IMR-90 (cell line): ENCODE results near the gene CEP104.

Experiments used
- BHLHE40 ChIP-seq: fragments of 150-350 bp; IDR thresholded peaks from 2 replicates; pipeline ENCODE4 v1.6.1; 2016; ENCODE audit warnings: mild to moderate bottlenecking, low read depth, low read length
- CEBPB ChIP-seq: IDR thresholded peaks from 2 replicates; pipeline ENCODE4 v1.6.1; 2012; ENCODE audit warnings: low read depth, low read length, improper control_type of control experiment
- POLR2A ChIP-seq: IDR thresholded peaks from 2 replicates; pipeline ENCODE4 v1.6.1; 2012; ENCODE audit warnings: mild to moderate bottlenecking, low read depth, low read length
- TF ChIP-seq, protein P1 (sequence below): conservative IDR thresholded peaks from 2 replicates; pipeline ENCODE4 v1.5.1; 2012; ENCODE audit warnings: mild to moderate bottlenecking, low read depth, low read length, improper control_type of control experiment
- TF ChIP-seq, protein P2 (sequence below): fragments of 150-350 bp; IDR thresholded peaks from 2 replicates; pipeline ENCODE4 v1.6.1; 2017; ENCODE audit warnings: mild to moderate bottlenecking, antibody characterized with exemption, low read length, low read depth

DNA sequence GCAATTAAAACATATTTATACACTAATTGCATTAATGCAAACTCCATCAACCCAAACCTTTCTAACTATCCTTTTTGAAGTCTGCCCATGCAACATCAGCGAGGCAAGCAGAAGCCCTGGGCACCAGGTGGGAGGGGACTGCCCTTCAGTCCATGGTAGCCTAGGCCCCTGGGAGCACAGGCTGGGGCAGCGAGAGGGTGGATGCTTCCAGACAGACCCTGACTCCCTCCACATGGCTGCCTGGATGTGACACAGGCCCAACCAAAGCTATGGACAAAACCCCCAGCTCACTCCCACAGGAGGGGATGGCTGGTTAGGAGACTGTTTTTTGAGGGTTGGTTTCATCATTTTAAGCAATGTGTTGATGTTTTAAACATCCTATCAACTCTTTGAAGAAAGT, 42.9 kb downstream of the CEP104 start:
- TF ChIP-seq, protein P1, sequence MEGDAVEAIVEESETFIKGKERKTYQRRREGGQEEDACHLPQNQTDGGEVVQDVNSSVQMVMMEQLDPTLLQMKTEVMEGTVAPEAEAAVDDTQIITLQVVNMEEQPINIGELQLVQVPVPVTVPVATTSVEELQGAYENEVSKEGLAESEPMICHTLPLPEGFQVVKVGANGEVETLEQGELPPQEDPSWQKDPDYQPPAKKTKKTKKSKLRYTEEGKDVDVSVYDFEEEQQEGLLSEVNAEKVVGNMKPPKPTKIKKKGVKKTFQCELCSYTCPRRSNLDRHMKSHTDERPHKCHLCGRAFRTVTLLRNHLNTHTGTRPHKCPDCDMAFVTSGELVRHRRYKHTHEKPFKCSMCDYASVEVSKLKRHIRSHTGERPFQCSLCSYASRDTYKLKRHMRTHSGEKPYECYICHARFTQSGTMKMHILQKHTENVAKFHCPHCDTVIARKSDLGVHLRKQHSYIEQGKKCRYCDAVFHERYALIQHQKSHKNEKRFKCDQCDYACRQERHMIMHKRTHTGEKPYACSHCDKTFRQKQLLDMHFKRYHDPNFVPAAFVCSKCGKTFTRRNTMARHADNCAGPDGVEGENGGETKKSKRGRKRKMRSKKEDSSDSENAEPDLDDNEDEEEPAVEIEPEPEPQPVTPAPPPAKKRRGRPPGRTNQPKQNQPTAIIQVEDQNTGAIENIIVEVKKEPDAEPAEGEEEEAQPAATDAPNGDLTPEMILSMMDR, result no peak
- TF ChIP-seq POLR2A (no peak), CEBPB (no peak), BHLHE40 (no peak)
- TF ChIP-seq, protein P2, sequence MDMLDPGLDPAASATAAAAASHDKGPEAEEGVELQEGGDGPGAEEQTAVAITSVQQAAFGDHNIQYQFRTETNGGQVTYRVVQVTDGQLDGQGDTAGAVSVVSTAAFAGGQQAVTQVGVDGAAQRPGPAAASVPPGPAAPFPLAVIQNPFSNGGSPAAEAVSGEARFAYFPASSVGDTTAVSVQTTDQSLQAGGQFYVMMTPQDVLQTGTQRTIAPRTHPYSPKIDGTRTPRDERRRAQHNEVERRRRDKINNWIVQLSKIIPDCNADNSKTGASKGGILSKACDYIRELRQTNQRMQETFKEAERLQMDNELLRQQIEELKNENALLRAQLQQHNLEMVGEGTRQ, result no peak
